NCI-H748 treated with DMSO at 0.1 percent for 48 hours (cell line): ENCODE data around the gene FAM117A.
"Not testable (repeated sequence)": the region's sequence is repeated elsewhere in the genome, so short reads cannot be mapped to it uniquely, and the experiment has no call there.

Experiments used
- DNase-seq: peaks from one replicate; lab custom pipeline; 2025; lab: John Stamatoyannopoulos, UW

The FAM117A gene

DNA sequence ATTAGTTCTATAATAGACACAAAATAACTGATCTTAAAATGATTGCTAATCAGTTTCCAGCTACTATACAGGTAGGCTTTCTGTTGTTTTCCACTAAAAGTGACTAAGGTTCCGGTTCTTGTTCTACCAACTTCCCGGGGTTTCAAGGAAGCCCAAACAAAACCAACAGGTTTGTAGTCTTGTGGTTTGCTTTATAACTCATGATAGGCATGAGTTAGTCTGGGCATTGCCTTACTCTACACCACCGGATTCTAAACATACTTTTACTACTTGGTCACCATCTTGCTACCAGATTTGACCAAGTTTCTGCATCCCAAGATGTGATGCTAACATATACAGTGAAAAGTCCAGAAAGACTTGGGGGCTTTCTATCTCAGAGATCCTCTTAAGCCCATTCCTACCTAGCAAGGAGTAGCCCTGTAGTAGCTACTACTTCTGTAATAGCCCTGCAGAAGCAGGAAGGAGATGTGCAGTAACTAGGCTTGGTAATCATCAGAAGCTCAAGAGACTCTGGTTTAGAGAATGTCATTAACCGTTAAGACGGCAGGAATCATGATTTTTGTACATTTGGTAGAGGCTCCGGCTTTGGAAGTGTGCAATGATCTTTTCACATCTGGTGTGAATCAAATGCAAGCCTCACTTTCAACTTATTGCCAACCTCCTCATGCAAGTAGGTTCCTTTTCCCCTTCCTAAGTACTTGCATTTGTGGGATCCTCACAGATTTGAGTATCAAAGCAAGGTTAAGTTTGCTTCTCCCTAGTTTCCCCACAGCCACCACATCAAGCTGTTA lies 1.6 kb downstream of the FAM117A start:
- no peak for DNase-seq

DNA sequence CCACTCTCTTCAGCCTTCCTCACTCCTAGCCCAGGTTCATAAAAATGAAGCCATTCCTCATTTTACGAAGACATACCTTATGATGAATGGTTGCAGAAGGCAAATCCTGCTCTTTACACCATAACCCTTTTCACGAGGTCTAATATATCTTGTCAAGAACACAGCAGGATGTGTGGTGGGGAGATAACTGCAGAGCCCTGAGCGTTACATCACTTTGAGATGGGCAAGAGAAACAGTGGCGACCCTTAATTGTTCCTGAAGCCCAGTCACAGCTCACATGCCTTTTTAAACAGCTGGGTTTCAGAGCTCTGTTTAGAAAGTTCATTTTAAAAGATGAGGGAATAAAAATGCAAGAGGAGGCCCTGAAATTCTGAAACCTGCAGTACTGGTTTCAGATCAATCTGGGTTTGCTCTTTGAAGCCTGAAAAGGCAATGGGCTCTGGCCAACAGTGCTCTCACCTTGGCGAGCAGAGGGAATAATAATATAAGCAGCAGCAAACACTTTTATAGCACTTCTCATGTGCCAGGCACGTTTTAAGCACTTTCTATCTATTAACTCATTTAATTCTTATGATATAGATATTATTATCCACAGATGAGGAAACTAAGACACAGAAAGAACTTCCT lies 2.9 kb downstream of the FAM117A start:
- no peak for DNase-seq

DNA sequence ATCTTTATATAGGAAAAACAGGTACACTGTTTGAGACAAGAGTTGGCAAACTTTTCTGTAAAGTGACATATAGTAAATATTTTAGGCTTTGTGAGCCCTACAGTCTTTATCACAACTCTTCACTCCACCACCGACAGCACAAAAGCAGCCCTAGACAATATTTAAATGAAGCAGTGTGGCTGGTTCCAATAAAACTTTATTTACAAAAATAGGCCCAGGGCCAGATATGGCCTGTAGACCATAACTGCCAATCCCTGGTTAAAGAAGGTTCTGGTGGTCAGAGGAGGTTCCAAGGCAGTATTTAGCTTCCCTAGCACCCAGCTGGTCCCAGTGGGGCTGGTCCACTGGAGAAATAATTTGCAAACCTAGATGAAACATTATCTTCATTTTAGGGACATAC lies 3.6 kb downstream of the FAM117A start:
- no peak for DNase-seq

DNA sequence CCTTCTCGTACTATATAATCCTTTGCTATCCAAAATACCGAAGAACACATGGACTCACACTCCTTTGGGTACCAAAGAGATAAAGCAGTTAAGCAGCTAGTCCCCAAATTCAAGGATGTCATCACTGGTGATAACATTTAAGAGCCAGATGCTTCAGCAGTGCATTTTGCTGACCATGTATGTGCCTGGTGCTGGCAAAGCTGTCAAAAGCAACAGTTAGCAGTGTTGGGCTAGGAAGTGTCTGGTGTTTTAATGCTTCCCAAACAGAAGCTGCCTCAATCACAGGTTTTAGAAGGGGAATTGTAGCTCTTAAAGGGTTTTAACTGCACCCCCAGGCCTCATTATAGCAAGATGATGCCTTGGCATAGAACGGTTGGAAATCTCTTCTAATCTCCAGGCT lies 4.7 kb downstream of the FAM117A start:
- DNase-seq: no peak

DNA sequence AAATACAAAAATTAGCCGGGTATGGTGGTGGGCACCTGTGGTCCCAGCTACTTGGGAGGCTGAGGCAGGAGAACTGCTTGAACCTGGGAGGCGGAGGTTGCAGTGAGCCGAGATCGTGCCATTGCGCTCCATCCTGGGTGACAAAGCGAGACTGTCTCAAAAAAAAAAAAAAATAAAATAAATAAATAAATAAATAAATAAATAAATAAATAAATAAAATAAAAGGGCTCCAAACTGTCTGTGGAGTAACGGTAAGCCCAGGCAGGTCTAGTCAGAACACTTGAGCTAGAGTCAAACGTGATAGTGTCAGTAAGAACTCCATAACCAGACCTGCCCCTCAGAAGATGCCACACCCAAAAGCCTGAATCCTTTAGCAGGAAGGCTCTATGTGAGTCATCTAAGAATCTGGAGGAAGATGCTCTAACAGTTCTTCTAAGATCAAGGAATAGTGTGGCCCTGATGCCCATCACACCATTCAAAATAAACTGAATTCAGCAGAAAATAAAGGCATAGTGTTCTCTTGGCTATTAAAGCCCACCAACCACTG lies 5.4 kb downstream of the FAM117A start:
- DNase-seq: not testable (repeated sequence)

DNA sequence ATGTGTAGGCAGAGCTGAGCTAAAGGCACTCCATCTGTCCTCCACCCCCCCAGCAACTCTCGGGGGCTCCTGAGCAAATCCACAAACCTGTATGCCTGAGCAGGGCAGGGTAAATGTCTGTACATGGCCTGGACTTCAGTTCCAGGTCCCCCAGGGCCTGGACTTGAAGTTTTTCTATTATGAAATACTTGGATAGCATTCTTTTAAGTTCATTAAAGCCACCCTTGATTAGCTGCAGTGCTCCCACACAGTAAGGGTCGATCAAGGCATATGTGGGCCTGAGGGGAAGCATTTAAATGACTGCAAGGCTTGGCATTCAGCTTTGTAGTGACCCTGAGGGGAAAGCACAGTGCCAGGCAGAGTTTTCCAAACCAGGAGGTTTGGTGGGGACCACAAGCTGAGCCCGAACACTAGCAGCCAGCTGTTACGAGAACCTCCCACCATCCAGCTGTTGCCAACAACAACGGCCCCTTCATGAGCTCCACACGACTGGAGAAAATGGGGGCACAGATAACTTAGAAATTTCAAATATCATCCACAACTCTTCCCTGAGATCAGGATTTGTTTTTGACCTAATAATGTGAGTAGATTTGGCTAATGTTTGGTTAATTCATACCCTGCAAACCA lies 6.7 kb downstream of the FAM117A start:
- DNase-seq: no peak

DNA sequence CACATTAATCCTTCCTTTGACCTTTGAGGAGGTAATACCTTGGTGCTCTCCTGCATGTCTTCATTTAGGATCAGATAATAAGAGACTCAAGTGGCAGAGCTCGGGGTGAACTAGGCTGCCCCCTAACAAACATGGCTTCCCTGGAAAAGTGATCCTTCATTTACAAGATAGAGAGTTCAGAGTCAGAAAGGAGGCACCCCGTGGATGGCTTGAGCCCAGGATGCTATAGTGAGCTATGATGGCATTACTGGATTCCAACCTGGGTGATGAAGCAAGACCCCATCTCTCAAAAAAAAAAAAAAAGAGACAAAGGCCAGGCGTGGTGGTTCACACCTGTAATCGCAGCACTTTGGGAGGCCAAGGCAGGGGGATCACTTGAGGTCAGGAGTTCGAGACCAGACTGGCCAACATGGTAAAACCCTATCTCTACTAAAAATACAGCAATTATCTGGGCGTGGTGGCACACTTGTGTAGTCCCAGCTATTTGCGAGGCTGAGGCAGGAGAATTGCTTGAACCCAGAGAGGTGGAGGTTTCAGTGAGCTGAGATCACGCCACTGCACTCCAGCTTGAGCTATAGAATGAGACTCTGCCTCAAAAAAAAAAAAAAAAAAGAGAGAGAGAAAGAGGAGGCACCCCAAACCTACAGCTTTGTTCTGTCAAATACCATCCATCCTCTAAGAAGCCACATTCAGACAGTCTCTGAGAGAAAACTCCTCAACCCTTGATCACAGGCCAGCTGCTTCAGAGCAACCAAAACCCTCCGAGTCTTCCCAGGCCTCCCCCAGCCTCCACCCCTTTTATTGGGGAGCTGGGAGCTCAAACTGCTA lies 7.4 kb downstream of the FAM117A start:
- no peak for DNase-seq

DNA sequence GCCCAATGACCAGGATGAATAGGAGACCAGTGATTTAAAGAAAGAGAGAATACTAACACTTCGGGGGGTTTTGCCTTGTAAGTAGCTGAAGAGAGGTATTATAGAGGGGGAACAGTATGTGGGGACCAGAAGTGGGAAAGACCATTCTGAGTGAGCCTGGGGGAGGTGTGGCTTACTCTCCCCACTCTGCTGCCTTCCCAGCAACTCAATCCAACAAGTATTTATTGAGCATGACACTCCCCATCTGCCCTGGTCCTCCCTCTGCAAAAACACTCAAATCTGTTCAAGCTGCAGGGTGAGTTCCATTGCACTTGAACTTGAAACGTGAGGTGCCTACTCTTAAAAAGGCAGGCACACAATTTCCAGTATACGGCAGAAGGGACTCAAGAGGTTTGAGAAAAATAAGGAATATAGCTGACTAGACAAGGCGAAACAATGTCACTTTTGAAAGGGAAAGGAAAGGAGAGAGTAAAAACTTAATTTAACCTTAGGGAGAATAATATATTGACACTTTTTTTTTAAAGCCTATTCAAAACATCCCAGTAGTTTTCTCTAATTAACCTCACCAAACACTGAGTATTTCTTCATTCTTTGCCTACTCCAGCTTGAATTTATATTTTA lies 8.2 kb downstream of the FAM117A start:
- no peak for DNase-seq

DNA sequence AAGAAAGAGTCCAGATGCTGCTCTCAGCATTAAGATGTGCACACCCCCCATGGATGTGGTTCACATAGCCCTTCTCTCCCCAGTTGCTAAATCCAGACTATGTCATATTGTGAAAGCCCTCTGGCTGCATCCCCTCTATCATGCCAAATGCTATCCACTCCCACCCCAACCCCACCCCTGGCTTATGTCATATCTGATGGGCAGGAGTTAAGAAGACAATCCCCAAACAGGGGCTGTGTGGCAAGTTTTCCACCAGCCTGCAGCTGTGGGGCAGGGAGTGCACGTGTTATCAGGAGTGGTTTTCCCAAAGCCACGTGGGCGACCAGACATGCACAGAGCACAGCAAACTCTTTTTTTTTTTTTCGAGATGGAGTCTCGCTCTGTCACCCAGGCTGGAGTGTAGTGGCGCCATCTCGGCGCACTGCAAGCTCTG lies 10.0 kb downstream of the FAM117A start:
- no peak for DNase-seq

DNA sequence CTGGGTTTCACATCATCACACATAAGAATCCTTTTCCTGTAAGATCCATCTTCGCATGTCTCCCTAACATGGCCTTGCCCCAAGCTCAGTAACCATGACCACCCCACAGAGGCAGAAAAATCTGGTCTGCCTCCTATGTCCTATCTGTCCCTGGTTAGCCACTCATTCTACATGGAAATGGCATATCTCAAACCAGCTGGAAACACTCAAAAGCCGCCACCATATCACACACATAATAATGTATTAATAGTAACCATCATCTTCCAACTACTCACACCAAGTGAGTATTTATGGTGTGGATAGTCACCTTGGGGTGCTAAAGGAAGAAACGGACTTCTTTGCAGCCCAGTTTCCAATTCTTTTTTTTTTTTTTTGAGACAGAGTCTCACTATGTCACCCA lies 11.4 kb downstream of the FAM117A start:
- no peak for DNase-seq

DNA sequence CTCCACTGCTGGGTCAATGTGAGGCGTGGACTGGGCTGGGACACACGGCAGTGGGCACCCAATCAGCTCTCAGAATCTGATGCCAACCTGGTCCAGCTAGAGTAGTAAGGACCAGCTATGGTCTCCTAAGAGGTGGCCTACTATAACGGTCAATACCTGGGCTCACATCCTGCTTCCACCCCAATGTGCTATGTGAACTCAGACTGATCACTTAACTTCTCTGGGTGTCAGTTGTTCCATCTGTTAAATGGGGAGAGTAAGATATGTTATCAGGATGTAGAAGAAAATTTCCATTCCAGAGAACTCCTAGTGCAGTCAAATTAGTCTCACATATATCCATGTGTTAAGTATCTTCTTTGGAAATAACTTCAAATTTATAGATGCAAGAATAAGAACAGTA lies 14.2 kb downstream of the FAM117A start:
- no peak for DNase-seq

DNA sequence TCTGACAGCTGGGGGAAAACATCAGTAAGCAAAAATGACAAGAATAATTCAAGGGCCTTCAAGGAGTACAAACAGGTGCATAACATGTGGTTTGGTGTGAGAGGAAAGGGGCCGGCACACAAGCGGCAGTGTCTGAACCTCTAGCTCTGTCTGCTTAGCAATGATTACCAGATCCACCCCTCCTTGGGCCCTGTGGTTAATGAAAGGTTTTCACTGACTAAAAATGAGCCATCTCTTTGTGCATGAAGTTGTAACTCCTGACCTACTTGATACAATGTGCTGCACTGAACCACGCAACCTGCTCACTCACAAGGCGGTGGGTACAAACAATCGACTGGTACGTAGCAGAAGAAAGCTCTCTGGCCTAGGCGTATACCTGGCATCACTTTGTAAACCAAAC lies 15.1 kb downstream of the FAM117A start:
- DNase-seq: no peak

DNA sequence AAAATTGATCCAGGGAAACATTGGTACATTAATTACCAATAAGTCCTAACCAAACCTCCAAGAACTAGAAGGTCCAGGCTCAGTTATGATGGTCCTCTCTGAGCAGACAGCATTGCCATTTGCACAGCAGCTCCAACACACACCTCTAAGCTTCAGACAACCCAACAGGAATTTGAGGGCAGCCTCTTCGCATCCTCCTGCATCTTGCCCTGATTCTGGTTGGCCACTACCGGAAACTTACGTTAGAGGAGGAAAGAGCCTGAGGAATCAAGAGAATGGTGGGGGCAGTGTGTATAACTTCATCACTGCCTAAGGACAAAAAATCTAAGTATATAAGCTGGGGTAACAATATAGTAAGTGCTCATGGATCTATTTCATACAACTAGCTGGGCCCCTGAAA lies 15.7 kb downstream of the FAM117A start:
- no peak for DNase-seq

DNA sequence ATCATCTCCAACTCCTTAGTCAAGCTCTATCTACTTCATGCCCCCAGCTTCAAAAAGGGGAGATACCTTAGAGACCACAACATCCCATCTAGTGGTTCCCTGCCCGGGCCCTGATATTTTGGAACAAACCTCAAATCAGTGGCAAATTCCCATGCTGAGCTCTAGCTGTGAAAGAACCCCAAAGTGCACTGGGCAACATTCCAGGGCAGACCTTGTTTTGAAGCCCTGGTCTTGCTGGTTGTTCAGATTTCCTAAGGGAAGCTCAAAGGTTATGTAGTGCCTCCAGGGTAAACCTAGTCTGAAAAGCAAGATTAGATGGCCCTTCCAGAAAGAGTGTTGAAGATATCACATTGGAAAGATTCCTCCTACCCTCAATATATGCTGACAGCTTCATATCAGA lies 16.3 kb downstream of the FAM117A start:
- no peak for DNase-seq

DNA sequence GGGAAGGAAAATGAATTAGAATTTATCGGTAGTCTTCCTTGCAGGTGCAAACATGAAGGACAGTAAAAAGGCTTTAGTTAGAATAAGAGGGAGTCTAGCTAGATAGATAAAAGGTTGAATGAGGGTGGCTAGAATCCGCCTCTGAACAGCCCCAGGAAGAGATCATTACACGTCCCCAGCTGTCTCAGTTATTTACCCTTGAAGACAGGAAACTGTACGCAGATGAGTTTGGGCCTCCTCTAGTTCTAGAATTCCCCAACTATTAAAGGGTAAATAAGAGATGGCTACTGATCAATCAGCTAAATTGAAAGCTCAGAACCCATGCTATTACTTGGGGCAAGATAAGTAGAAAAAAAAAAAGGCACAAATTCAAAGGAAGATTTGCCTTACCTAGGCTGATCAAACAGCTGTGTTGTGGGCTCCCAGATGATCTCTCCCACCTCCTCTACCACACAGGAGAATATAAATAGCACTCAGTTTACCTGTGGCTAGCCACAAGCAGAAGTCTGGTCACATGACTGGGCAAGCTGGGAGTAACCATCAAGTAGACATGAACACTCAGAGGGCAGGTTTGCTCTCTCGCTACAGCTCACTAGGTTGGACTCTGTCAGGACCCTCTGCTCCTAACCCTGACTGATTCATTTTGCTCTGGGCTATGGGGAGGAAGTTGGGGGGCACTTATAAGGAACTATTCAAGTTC lies 17.0 kb downstream of the FAM117A start:
- DNase-seq: no peak

DNA sequence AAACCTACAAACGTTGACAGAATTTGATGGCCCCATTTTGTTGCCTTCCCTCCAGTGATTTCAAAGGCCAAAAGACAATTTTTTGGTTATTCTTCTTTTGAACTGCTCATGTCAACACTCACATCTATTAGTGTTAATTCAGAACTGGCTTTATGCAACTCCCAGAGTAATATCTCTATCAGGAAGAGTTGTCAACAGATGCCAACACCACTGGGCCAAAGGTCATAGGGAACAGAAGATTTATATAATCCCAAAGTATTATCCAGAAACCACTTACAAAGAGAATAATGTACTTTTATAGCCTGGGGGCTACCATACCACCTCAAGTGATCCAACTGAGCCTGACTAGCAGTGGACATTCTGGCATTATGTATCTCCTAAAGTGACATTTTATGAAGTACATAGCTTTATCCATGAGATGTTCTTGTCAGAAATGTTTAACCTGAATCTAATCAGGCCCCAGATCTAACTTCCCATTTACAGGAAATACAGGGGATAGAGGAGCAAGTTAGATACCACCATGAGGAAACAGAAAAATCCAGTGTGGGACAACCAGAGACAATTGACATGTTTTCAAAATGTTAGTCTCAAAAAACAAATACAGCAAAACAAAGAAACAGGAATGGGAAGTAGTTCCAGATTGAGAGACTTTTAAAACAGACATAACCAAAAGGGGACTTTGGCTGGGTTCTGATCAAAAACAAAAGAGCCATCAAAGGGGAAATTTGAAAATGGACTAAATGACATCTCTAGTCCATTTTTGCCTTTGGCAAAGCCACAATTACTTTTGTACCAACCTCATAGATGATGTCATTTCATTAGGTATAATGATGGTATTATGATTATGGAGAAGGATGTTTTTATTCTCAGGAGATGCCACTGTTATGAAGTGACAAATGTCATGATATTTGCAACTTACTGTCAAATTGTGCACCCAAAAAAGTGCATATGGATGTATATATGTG lies 18.5 kb downstream of the FAM117A start:
- no peak for DNase-seq

DNA sequence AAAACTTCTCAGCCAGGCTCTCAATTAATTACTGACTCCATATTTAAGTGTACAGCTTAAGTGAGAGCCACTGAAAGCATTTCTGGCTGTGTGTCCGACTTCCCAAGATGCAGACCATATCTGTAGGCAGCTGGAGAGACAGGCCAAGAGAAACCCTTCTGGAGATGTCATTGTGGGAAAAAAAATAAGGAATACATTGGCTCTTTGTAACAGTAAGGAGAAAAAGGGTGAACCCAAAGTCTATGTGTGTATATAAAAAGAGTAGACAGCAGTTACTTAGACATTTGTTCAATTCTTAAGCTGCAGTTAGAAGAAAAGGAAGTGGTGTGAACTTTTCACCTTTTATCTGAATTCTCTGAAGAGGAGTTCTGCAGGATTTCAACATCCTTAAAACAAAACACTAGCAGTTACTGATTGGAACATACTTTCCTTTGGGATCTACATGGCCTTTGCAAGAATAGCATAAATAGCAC lies 21.7 kb downstream of the FAM117A start:
- no peak for DNase-seq

DNA sequence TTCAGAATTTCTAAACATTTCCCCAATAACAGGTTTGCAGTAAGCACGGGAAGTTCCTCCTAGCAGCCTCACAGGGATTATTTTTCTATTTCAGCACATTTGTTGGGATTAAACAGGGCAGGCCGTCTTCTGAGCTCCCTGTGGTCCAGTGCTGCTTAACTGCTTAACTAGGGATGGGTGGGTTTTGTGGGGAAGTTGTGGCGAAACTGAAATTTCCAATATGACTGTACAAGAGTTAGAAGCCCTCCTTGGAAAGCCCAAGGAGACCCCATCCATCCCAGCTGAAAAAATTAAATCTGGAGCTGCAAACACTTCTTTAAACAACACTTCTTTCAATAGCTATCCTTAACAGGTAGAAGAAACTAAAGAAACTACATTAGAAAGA lies 22.2 kb downstream of the FAM117A start:
- DNase-seq: no peak

DNA sequence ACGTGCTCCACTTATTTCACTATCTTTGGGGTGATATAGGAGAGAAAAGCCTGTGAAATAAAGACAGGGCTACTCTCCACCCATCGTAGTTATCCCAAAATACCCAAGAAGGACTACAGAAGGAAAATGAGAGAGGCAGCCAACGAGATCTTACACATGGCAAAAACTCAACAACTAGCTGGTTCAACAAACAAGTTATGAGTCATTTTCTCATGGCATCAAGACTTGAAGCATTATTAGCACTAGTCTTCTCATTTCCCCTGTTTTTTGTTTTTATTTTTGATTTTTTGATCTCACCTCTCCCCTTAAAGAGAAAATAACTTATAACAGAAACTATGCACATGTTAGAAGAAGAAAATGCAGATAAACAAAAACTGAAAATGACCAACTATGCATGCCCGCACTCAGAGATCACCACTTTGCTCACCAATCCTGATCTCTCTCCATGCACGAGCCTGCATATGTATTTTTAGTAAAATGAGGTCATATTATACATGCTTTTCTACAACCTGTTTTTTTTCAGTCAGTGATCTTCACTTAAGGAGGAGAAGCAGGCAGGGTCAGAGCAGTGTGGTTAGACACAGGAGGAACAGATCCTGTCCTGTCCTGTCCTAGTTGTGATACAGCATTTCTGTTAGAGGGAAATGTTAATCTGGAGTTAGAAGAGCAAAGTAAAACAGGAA lies 22.8 kb downstream of the FAM117A start:
- no peak for DNase-seq
